Measurements from ENCODE around the gene FBRSL1. TPM values are rescaled to one million over a fixed set of nuclear protein-coding genes. Genes with fewer than 3 reads are reported as not detected.

FBRSL1 gene
- total RNA-seq, 3 donors from 2014 or later = 3.5 to 9.8 (median 7.2) TPM

DNA sequence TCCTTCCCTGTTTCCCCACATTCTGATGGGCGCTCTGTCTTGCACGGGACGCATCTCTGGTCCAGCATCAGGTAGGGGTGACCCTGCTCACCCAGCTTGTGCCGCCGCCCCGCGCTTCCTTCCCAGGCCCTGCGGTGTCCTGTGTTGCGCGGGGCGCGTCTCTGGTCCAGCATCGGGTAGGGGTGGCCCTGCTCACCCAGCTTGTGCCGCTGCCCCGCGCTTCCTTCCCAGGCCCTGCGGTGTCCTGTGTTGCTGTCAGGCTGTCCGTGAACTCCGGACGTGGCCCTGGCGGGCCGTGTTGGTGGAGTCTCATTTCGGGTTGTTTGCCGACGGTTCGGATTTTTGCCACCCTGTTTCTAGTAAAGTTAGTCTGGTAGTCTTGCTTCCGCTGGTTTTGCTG, 6.8 kb downstream of the FBRSL1 start:
- H3K4me1 ChIP-seq = peaks cover 38 to 57% of the 10 kb centered on the region in 2 donors
- DNase-seq (ENCODE audit: low spot score in 2 of 2) = no peak
- H3K9me3 ChIP-seq = no peaks in the 10 kb centered on the region
- no peaks in the 10 kb centered on the region for H3K36me3 ChIP-seq
- intact Hi-C loops (cut with DNase I; ENCODE audit: low total_unique reads) = loop anchor here (10.0 kb wide), 1 partner anchor 352 kb away; the partner anchor contains the start of genes DDX51 and NOC4L
- H3K27me3 ChIP-seq = no peaks in the 10 kb centered on the region
- H3K27ac ChIP-seq = no peak overlapping the region
- H3K4me3 ChIP-seq = no peak overlapping the region
- TF ChIP-seq, protein P1, sequence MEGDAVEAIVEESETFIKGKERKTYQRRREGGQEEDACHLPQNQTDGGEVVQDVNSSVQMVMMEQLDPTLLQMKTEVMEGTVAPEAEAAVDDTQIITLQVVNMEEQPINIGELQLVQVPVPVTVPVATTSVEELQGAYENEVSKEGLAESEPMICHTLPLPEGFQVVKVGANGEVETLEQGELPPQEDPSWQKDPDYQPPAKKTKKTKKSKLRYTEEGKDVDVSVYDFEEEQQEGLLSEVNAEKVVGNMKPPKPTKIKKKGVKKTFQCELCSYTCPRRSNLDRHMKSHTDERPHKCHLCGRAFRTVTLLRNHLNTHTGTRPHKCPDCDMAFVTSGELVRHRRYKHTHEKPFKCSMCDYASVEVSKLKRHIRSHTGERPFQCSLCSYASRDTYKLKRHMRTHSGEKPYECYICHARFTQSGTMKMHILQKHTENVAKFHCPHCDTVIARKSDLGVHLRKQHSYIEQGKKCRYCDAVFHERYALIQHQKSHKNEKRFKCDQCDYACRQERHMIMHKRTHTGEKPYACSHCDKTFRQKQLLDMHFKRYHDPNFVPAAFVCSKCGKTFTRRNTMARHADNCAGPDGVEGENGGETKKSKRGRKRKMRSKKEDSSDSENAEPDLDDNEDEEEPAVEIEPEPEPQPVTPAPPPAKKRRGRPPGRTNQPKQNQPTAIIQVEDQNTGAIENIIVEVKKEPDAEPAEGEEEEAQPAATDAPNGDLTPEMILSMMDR (IDR thresholded peaks at IDR 0.05) = no peak
- no peak for TF ChIP-seq POLR2AphosphoS5 (IDR thresholded peaks at IDR 0.05)
- no peak for TF ChIP-seq POLR2A (IDR thresholded peaks at IDR 0.05)

DNA sequence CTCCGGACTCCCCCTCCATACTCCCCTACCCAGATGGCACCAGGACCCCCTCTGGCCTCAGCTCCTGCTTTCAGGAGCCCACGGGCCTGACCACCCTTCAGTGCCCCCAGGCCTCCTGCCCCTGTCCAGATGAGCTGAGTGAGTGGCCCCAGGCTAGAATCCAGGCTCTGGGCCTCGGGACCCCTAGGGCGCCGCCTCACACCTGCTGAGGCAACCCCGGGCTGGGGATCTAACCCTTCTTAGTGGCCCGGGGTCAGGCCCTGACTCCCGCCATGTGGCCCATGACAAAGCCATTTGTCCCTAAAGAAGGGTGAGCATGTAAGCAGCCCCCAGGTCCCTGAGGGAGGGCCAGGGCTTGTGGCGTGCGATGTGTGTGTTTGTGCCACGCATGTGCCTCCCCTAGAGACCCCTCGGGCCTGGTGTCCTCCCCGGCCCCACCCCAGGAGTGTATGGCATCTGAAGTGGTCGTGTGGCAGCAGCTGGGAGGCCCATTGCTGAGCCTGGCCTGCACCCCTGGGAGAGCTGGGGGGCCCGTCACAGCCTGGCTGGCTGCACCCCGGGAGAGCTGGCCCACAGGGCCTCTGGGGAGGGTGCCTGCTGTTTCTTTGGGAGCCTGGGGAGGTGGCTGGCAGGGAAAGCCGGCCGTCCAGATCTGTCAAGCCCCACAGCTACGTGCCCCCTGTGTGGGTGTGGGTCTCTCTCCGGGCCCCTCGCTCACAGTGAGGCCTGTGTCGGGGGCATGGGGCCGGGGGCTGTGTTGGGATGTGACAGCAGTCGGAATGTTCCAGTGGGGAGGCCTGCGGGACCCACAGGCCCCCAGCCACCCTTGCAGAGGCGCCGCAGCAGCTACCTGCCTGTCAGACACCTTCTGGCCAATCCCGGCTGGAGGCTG, 7.8 kb downstream of the FBRSL1 start:
- DNase-seq (ENCODE audit: low spot score in 2 of 2) = no peak
- Histone ChIP-seq H3K4me1 (peaks cover 27 to 47% of the 10 kb centered on the region in 2 donors), H3K27ac (no peak overlapping the region), H3K9me3 (no peaks in the 10 kb centered on the region), H3K36me3 (no peaks in the 10 kb centered on the region), H3K27me3 (no peaks in the 10 kb centered on the region), H3K4me3 (no peak overlapping the region)
- intact Hi-C loops (cut with DNase I; ENCODE audit: low total_unique reads) = loop anchor here (10.0 kb wide), 1 partner anchor 353 kb away; the partner anchor contains the start of genes DDX51 and NOC4L
- TF ChIP-seq POLR2A (IDR thresholded peaks at IDR 0.05) (no peak), POLR2AphosphoS5 (IDR thresholded peaks at IDR 0.05) (no peak)
- TF ChIP-seq, protein P1 (IDR thresholded peaks at IDR 0.05) = no peak

DNA sequence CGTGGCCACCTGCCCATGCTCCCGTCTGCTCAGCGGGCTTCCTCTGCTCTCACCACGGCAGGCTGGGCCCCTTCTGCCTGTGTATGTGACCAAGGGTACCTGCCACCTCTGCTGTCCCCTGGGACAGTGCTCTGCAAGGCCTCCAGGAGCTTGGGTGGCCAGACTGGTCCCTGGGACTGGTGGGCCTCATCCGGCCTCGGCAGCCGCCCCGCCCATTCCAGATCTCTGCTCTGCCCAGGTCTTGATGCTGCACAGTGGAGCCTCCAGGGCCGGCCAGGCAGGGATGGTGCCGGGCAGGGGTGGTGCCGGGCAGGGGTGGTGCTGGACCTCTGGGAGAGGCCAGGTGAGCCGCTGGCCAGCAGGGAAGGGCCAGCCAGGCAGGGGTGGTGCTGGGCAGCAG, 9.0 kb downstream of the FBRSL1 start:
- intact Hi-C loops (cut with DNase I; ENCODE audit: low total_unique reads) = loop anchor here (10.0 kb wide), 1 partner anchor 354 kb away; the partner anchor contains the start of genes DDX51 and NOC4L
- H3K4me1 ChIP-seq = peaks cover 18 to 35% of the 10 kb centered on the region in 2 donors
- no peaks in the 10 kb centered on the region for H3K27me3 ChIP-seq
- no peak for TF ChIP-seq POLR2A (IDR thresholded peaks at IDR 0.05)
- TF ChIP-seq, protein P1 (IDR thresholded peaks at IDR 0.05) = no peak
- no peak for TF ChIP-seq POLR2AphosphoS5 (IDR thresholded peaks at IDR 0.05)
- no peaks in the 10 kb centered on the region for H3K36me3 ChIP-seq
- DNase-seq (ENCODE audit: low spot score in 2 of 2) = no peak
- no peak overlapping the region for H3K4me3 ChIP-seq
- no peaks in the 10 kb centered on the region for H3K9me3 ChIP-seq
- H3K27ac ChIP-seq = no peak overlapping the region

DNA sequence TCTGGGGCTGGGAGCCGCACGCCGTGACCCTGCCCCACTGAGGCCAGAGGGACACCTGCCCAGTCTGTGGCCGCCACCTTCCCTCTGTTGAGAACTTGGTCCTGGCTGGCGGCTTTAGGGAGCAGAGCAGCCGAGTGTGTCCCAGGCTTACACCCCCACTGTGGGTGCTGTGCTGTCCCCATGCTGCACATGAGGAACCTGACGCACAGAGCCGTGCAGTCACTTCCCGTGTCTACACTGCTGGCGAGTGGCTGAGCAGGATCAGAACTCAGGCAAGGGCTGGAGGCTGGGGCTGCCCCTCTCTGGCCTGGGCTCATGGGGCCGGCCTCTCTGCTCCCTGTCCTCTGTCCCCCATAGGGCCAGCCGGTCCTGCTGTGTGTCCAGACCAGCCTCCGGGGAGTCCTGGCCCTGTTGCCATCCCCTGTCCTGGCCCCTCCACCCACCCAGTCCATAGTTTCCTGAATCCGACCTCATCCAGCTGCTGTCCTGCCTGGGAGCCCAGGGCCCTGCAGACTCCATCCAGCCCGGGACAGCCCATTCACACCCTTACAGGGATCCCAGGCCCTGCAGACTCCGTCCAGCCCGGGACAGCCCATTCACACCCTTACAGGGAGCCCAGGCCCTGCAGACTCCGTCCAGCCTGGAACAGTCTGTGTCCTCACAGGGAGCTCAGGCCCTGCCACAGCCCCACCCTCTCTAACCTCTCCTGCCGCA, 10.3 kb downstream of the FBRSL1 start:
- Histone ChIP-seq H3K4me1 (peaks cover 8 to 24% of the 10 kb centered on the region in 2 donors), H3K9me3 (no peaks in the 10 kb centered on the region), H3K27ac (no peak overlapping the region), H3K27me3 (no peaks in the 10 kb centered on the region), H3K4me3 (no peak overlapping the region), H3K36me3 (no peaks in the 10 kb centered on the region)
- no peak for DNase-seq (ENCODE audit: low spot score in 2 of 2)
- no peak for TF ChIP-seq POLR2A (IDR thresholded peaks at IDR 0.05)
- TF ChIP-seq, protein P1 (IDR thresholded peaks at IDR 0.05) = no peak
- no peak for TF ChIP-seq POLR2AphosphoS5 (IDR thresholded peaks at IDR 0.05)
- intact Hi-C loops (cut with DNase I; ENCODE audit: low total_unique reads) = loop anchor here (5.0 kb wide), 1 partner anchor 1078 kb away; no protein-coding TSS in a partner anchor

Measured in breast epithelium (tissue), 4 donors.